SK-N-SH (cell line): ENCODE results near the gene MLX. TPM values are rescaled to one million over a fixed set of nuclear protein-coding genes. Genes with fewer than 3 reads are reported as not detected.

Experiments used
- CTCF ChIA-PET: fragments of 300-600, 350-600 bp; formaldehyde crosslinking; extraction: SDS; loops from one replicate; lab custom pipeline; 2021; lab: Yijun Ruan, JAX
- POLR2A ChIA-PET: fragments of 350-600 bp; sonication (Branson Sonifier 250); formaldehyde crosslinking; extraction: SDS; loops from one replicate; lab custom pipeline; 2020; ENCODE audit warnings: antibody characterized with exemption, inconsistent platforms; lab: Yijun Ruan, JAX
- DNase-seq: peaks from one replicate; pipeline ENCODE4 v3.0.0; 2012
- H2AFZ ChIP-seq: fragments of 200-600 bp; sonication (generic); 2 replicates; pipeline ENCODE4 v1.8.1; 2016; ENCODE audit warnings: antibody characterized with exemption, mild to moderate bottlenecking, low read depth
- H3F3A ChIP-seq: fragments of 200-600 bp; sonication (generic); replicated peaks from 2 replicates; pipeline ENCODE3; 2016; ENCODE audit warnings: antibody characterized with exemption, mild to moderate bottlenecking; ENCODE audit not compliant: insufficient read depth
- H3K27ac ChIP-seq, 2 experiments: fragments of 200-500 bp in 1 of 2; fragments of 200-600 bp in 1 of 2; sonication (Bioruptor generic) in 1 of 2; sonication (generic), shearing (Covaris generic) in 1 of 2; 2 replicates each; pipeline versions ENCODE4 v1.5.1 to v1.6.1; 2014 to 2016; ENCODE audit warnings: low read depth in 2 of 2, inconsistent platforms in 1 of 2, low read length in 1 of 2, mild to moderate bottlenecking in 1 of 2, mixed read lengths in 1 of 2
- H3K27me3 ChIP-seq: fragments of 200-600 bp; sonication (generic), shearing (Covaris generic); 2 replicates; pipeline ENCODE4 v1.6.1; 2016; ENCODE audit warnings: mixed run types; ENCODE audit not compliant: insufficient read depth
- H3K36me3 ChIP-seq, 2 experiments: fragments of 200-500 bp in 1 of 2; fragments of 200-600 bp in 1 of 2; sonication (Bioruptor generic) in 1 of 2; sonication (generic) in 1 of 2; replicated peaks in 1 of 2; 2 replicates each; pipeline versions ENCODE3 to v1.5.1; 2014 to 2016; ENCODE audit warnings: low read length in 1 of 2, mild to moderate bottlenecking in 1 of 2; ENCODE audit not compliant: insufficient read depth in 2 of 2, control insufficient read depth in 1 of 2
- H3K4me1 ChIP-seq, 2 experiments: fragments of 200-500 bp in 1 of 2; fragments of 200-600 bp in 1 of 2; sonication (Bioruptor generic) in 1 of 2; sonication (generic), shearing (Covaris generic) in 1 of 2; 2 replicates each; pipeline versions ENCODE4 v1.5.1 to v1.6.1; 2014 to 2016; ENCODE audit warnings: low read depth in 1 of 2, low read length in 1 of 2, mixed run types in 1 of 2; ENCODE audit not compliant: insufficient read depth in 2 of 2, control insufficient read depth in 1 of 2
- H3K4me2 ChIP-seq: fragments of 200-600 bp; sonication (generic), shearing (Covaris generic); 2 replicates; pipeline ENCODE4 v1.6.1; 2017; ENCODE audit warnings: mixed run types
- H3K4me3 ChIP-seq, 2 experiments: fragments of 200-500 bp in 1 of 2; fragments of 200-600 bp in 1 of 2; sonication (Bioruptor generic) in 1 of 2; sonication (generic), shearing (Covaris generic) in 1 of 2; 2 replicates each; pipeline versions ENCODE4 v1.5.1 to v1.8.1; 2014 to 2016; ENCODE audit warnings: low read depth in 2 of 2, inconsistent platforms in 1 of 2, low read length in 1 of 2, mild to moderate bottlenecking in 1 of 2, mixed read lengths in 1 of 2, moderate library complexity in 1 of 2
- H3K79me2 ChIP-seq: fragments of 200-600 bp; sonication (generic); 2 replicates; pipeline ENCODE4 v1.8.1; 2017; ENCODE audit warnings: mild to moderate bottlenecking; ENCODE audit not compliant: insufficient read depth
- H3K9ac ChIP-seq: fragments of 200-600 bp; sonication (generic); 2 replicates; pipeline ENCODE4 v1.6.1; 2017; ENCODE audit warnings: mixed run types
- H3K9me2 ChIP-seq: fragments of 200-600 bp; sonication (generic); 2 replicates; pipeline ENCODE4 v1.6.1; 2017; ENCODE audit warnings: mixed run types
- H3K9me3 ChIP-seq: fragments of 200-600 bp; sonication (generic); 2 replicates; pipeline ENCODE4 v1.6.1; 2017; ENCODE audit warnings: mixed run types, mild to moderate bottlenecking, moderate library complexity
- H4K20me1 ChIP-seq: fragments of 200-600 bp; sonication (generic); 2 replicates; pipeline ENCODE4 v1.6.1; 2017; ENCODE audit warnings: mild to moderate bottlenecking, mixed run types; ENCODE audit not compliant: insufficient read depth
- EP300 ChIP-seq, 2 experiments: IDR thresholded peaks; 2 replicates each; pipeline versions ENCODE4 v1.4.0 to v1.6.1; 2012; ENCODE audit warnings: borderline replicate concordance in 1 of 2, low read depth in 1 of 2, low read length in 1 of 2
- GABPA ChIP-seq: IDR thresholded peaks from 2 replicates; pipeline ENCODE4 v1.4.0; 2012; ENCODE audit warnings: low read depth, mild to moderate bottlenecking
- JUND ChIP-seq: IDR thresholded peaks from 2 replicates; pipeline ENCODE4 v1.4.0; 2012
- MAX ChIP-seq: IDR thresholded peaks from 2 replicates; pipeline ENCODE4 v1.4.0; 2012; ENCODE audit warnings: low read depth
- MXI1 ChIP-seq: IDR thresholded peaks from 2 replicates; pipeline ENCODE4 v1.6.1; 2012; ENCODE audit warnings: mild to moderate bottlenecking, low read depth, low read length, improper control_type of control experiment
- RAD21 ChIP-seq: IDR thresholded peaks from 2 replicates; pipeline ENCODE4 v1.6.1; 2012; ENCODE audit warnings: mild to moderate bottlenecking, low read length
- RCOR1 ChIP-seq: fragments of 150-350 bp; IDR thresholded peaks from 2 replicates; pipeline ENCODE4 v1.6.1; 2017; ENCODE audit warnings: antibody characterized with exemption, low read length
- REST ChIP-seq: IDR thresholded peaks from 2 replicates; pipeline ENCODE4 v1.6.1; 2012; ENCODE audit warnings: mild to moderate bottlenecking, low read depth, low read length, moderate library complexity
- RFX5 ChIP-seq: IDR thresholded peaks from 2 replicates; pipeline ENCODE4 v1.6.1; 2012; ENCODE audit warnings: mild to moderate bottlenecking, improper control_type of control experiment, low read length
- TCF12 ChIP-seq: IDR thresholded peaks from 2 replicates; pipeline ENCODE4 v1.4.0; 2012
- USF1 ChIP-seq: IDR thresholded peaks from 2 replicates; pipeline ENCODE4 v1.4.0; 2012; ENCODE audit warnings: low read depth, borderline replicate concordance
- YY1 ChIP-seq: IDR thresholded peaks from 2 replicates; pipeline ENCODE4 v1.4.0; 2012; ENCODE audit warnings: low read depth, mild to moderate bottlenecking
- ZBTB33 ChIP-seq: IDR thresholded peaks from 2 replicates; pipeline ENCODE4 v1.4.0; 2012; ENCODE audit warnings: low read depth, borderline replicate concordance
- WGBS: methylation state at CpG from one replicate; pipeline ENCODE4 v1.1.6; 2017; ENCODE audit warnings: low lambda C conversion rate; 5-methylcytosine and 5-hydroxymethylcytosine counted together
- polyA plus RNA-seq, 3 experiments: library from polyadenylated mRNA; depleted of rRNA; stranded (reverse); fragments of >200 nt; gene quantifications; 2 replicates each; pipeline ENCODE4 v1.2.3, GENCODE V29; 2012
- TF ChIP-seq, protein P1 (sequence below): fragments of 150-350 bp; IDR thresholded peaks from 2 replicates; pipeline ENCODE4 v1.6.1; 2017; ENCODE audit warnings: antibody characterized with exemption, low read length, low read depth, borderline replicate concordance

The MLX gene
- polyA plus RNA-seq, 1 of the 3 experiments (the other 2 are of a cell fraction) = 44.5 TPM

GRCh38 chr17:42574463-42574862 lies 7.6 kb downstream of the MLX start (continued):
- no peak for TF ChIP-seq ZBTB33
- TF ChIP-seq EP300 (IDR thresholded peaks at IDR 0.05; ENCODE audit: borderline replicate concordance in 1 of 2, low read depth in 1 of 2, low read length in 1 of 2) = no peak
- TF ChIP-seq MAX = no peak
- TF ChIP-seq RCOR1 = no peak

GRCh38 chr17:42577140-42577531 lies 10.2 kb downstream of the MLX start:
- Histone ChIP-seq H3K79me2 (peaks cover 58% of the 10 kb centered on the region), H3K4me2 (peak overlapping the region; percentile 95), H3K4me1 (peaks cover 7 to 8% of the 10 kb centered on the region in 2 experiments; a peak in 2 of 4 replicates), H4K20me1 (no peaks in the 10 kb centered on the region), H2AFZ (no peak overlapping the region), H3K4me3 (peak overlapping the region; percentile 77 to 91), H3K9ac (peak overlapping the region; percentile 87), H3K9me3 (no peaks in the 10 kb centered on the region), H3K36me3 (peaks cover 32 to 42% of the 10 kb centered on the region in 2 experiments)
- ChIA-PET CTCF (interaction anchor here (0.7 to 8.3 kb wide), 24 partner anchors 9 to 219 kb away, joined by 3 to 221 read pairs (median 14); partner anchors contain the start of genes CCR10, CNTNAP1, MLX and PLEKHH3), POLR2A (interaction anchor here (0.6 to 3.1 kb wide), 10 partner anchors 8 to 133 kb away, joined by 3 to 63 read pairs (median 4); partner anchors contain the start of genes CNTNAP1, MLX, PLEKHH3 and RETREG3)
- WGBS = 4% methylated on average over 14 of the region's 18 CpGs
- TF ChIP-seq RAD21 = no peak
- no peak for TF ChIP-seq MXI1
- no peak for TF ChIP-seq EP300 (IDR thresholded peaks at IDR 0.05; ENCODE audit: borderline replicate concordance in 1 of 2, low read depth in 1 of 2, low read length in 1 of 2)
- TF ChIP-seq GABPA = no peak
- TF ChIP-seq, all 33 proteins: peak for 0
- DNase-seq = no peak
- Histone ChIP-seq H3K9me2 (no peaks in the 10 kb centered on the region), H3K27me3 (no peaks in the 10 kb centered on the region), H3K27ac (peak overlapping the region; percentile 38 to 41), H3F3A (peaks cover 38% of the 10 kb centered on the region)

DNA sequence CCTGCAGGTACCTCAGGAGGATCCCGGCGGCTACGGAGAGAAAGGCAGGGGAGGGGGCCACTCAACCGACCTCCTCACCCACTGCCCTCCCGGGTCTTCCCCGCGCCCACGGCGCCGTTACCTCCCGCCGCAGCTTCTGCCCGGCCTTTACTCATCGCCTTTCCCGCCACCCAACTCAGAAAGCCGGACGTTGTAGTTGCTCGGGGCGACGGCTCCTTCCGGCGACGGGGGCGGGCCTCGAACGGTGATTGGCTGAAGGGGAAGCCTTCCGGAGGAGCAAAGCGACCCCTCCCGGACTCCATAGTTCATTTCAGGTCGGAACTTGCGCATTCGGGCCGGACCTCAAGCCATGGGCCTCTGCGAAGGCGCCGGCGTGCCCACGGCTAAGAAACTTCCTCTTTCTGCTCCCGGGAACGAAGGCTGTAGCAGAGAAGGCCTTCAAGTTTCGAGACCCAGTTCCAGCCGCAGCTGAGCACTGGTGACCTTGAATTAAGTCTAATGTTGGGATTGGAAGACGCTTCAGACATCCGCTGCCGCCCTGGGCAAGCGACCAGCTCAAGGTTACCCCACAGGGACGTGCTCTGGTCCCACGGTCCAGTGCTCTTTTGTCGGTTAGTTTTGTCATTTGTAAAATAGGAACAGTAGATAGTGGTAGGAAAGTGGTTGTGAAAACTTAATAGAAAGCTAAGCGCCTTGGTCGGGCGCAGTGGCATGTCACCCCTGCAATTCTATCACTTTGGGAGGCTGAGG lies 10.8 kb downstream of the MLX start, which contains the start of gene PSMC3IP:
Gene PSMC3IP, minus strand, starts transcription at position 198 of the 750 bp plus-strand sequence. Its CDS starts 43 bp downstream, at position 155.
- peaks cover 36% of the 10 kb centered on the region for H3F3A ChIP-seq
- H4K20me1 ChIP-seq = no peaks in the 10 kb centered on the region
- POLR2A ChIA-PET = interaction anchor here (0.8 to 3.1 kb wide), 14 partner anchors 8 to 246 kb away, joined by 3 to 63 read pairs (median 4); partner anchors contain the start of genes BECN1, CNTNAP1, MLX and PLEKHH3
- peak within 1 kb of the TSS; percentile 87 for H3K9ac ChIP-seq
- H3K9me2 ChIP-seq = no peaks in the 10 kb centered on the region
- 1% methylated on average over 31 of the region's 52 CpGs for WGBS
- no peaks in the 10 kb centered on the region for H3K9me3 ChIP-seq
- peak within 1 kb of the TSS; percentile 77 to 91 for H3K4me3 ChIP-seq
- CTCF ChIA-PET = interaction anchor here (0.7 to 8.3 kb wide), 61 partner anchors 10 to 421 kb away, joined by 3 to 221 read pairs (median 5); partner anchors contain the start of genes CCR10, CNTD1, CNTNAP1 and COA3
- H3K79me2 ChIP-seq = peaks cover 55% of the 10 kb centered on the region
- DNase-seq = peak; percentile 96
- peak within 1 kb of the TSS; percentile 95 for H3K4me2 ChIP-seq
- H3K27me3 ChIP-seq = no peaks in the 10 kb centered on the region
- peak within 1 kb of the TSS; percentile 61 for H2AFZ ChIP-seq
- peak within 1 kb of the TSS; percentile 80 to 89 for H3K27ac ChIP-seq
- H3K36me3 ChIP-seq = peaks cover 32 to 42% of the 10 kb centered on the region in 2 experiments
- H3K4me1 ChIP-seq = peaks cover 7 to 8% of the 10 kb centered on the region in 2 experiments; a peak in 2 of 4 replicates
- TF ChIP-seq MAX (peak; percentile 69), RFX5 (no peak), TCF12 (no peak), USF1 (no peak), JUND (no peak), RAD21 (no peak), REST (no peak), RCOR1 (no peak), YY1 (peak; percentile 53; the same call in 1 of the 2 replicates)
- TF ChIP-seq, protein P1, sequence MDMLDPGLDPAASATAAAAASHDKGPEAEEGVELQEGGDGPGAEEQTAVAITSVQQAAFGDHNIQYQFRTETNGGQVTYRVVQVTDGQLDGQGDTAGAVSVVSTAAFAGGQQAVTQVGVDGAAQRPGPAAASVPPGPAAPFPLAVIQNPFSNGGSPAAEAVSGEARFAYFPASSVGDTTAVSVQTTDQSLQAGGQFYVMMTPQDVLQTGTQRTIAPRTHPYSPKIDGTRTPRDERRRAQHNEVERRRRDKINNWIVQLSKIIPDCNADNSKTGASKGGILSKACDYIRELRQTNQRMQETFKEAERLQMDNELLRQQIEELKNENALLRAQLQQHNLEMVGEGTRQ = no peak
